ENCODE measurements around the gene HDLBP.
A peak's percentile ranks its signal among the peaks of the same experiment; 100 is the strongest.
"Not testable (repeated sequence)": the region's sequence is repeated elsewhere in the genome, so short reads cannot be mapped to it uniquely, and the experiment has no call there.

HDLBP gene

GRCh38 chr2:241286348-241287090 is 29.0 kb downstream of the HDLBP start:
- Mint-ChIP-seq H3K9me3 (no peaks in the 10 kb centered on the region), H3K27ac (peak overlapping the region; percentile 42), H3K27me3 (no peaks in the 10 kb centered on the region), H3K4me1 (peaks cover 18 to 41% of the 10 kb centered on the region in 2 donors), H3K36me3 (peaks cover 23 to 39% of the 10 kb centered on the region in 2 donors), H3K4me3 (no peak overlapping the region)
- DNase-seq (no peak), ATAC-seq (replicated peaks) (no peak)

GRCh38 chr2:241285596-241285995 is 29.9 kb downstream of the HDLBP start:
- no peak overlapping the region for H3K27ac Mint-ChIP-seq
- peaks cover 23 to 39% of the 10 kb centered on the region in 2 donors for H3K36me3 Mint-ChIP-seq
- no peaks in the 10 kb centered on the region for H3K27me3 Mint-ChIP-seq
- no peaks in the 10 kb centered on the region for H3K9me3 Mint-ChIP-seq
- H3K4me1 Mint-ChIP-seq, result peaks cover 17 to 42% of the 10 kb centered on the region in 2 donors
- ATAC-seq (replicated peaks) (no peak), DNase-seq (no peak)
- no peak overlapping the region for H3K4me3 Mint-ChIP-seq

- Mint-ChIP-seq H3K9me3 (no peaks in the 10 kb centered on the region), H3K27ac (peak overlapping the region; percentile 42), H3K4me3 (no peak overlapping the region), H3K36me3 (peaks cover 11 to 35% of the 10 kb centered on the region in 2 donors), H3K4me1 (peaks cover 13 to 29% of the 10 kb centered on the region in 2 donors), H3K27me3 (no peaks in the 10 kb centered on the region)
- DNase-seq (no peak), ATAC-seq (replicated peaks) (no peak)
These were observed 32.9 kb downstream of the HDLBP start for GRCh38 chr2:241282555-241282954.

- no peak overlapping the region for H3K4me3 Mint-ChIP-seq
- H3K27ac Mint-ChIP-seq, result no peak overlapping the region
- no peak for ATAC-seq (replicated peaks)
- DNase-seq, result no peak
- peaks cover 12 to 33% of the 10 kb centered on the region in 2 donors for H3K4me1 Mint-ChIP-seq
- H3K9me3 Mint-ChIP-seq, result peaks cover 6 to 8% of the 10 kb centered on the region in 2 donors
- H3K36me3 Mint-ChIP-seq, result peaks cover 17 to 40% of the 10 kb centered on the region in 2 donors
- no peaks in the 10 kb centered on the region for H3K27me3 Mint-ChIP-seq
These were observed 35.2 kb downstream of the HDLBP start for GRCh38 chr2:241280291-241280690.

GRCh38 chr2:241279828-241280227 is 35.6 kb downstream of the HDLBP start:
- Mint-ChIP-seq H3K4me3 (no peak overlapping the region), H3K4me1 (peaks cover 12 to 35% of the 10 kb centered on the region in 2 donors), H3K36me3 (peaks cover 21 to 44% of the 10 kb centered on the region in 2 donors), H3K9me3 (peaks cover 10 to 11% of the 10 kb centered on the region in 2 donors), H3K27me3 (no peaks in the 10 kb centered on the region), H3K27ac (no peak overlapping the region)
- no peak for ATAC-seq (replicated peaks)
- DNase-seq, result no peak

- peaks cover 12 to 39% of the 10 kb centered on the region in 2 donors for H3K4me1 Mint-ChIP-seq
- no peaks in the 10 kb centered on the region for H3K27me3 Mint-ChIP-seq
- no peak overlapping the region for H3K27ac Mint-ChIP-seq
- ATAC-seq (replicated peaks) (no peak), DNase-seq (no peak)
- H3K36me3 Mint-ChIP-seq, result peaks cover 22 to 46% of the 10 kb centered on the region in 2 donors
- no peak overlapping the region for H3K4me3 Mint-ChIP-seq
- peaks cover 11% of the 10 kb centered on the region in 2 donors for H3K9me3 Mint-ChIP-seq
These were observed 36.1 kb downstream of the HDLBP start for GRCh38 chr2:241279413-241279812.

- peaks cover 22 to 44% of the 10 kb centered on the region in 2 donors for H3K4me1 Mint-ChIP-seq
- not testable (repeated sequence) for H3K27ac Mint-ChIP-seq; H3K27me3 Mint-ChIP-seq; DNase-seq; H3K4me3 Mint-ChIP-seq; ATAC-seq (replicated peaks)
- peaks cover 11% of the 10 kb centered on the region in 2 donors for H3K9me3 Mint-ChIP-seq
- peaks cover 22 to 51% of the 10 kb centered on the region in 2 donors for H3K36me3 Mint-ChIP-seq
These were observed 37.2 kb downstream of the HDLBP start for GRCh38 chr2:241278306-241278705.

- Mint-ChIP-seq H3K36me3 (peaks cover 24 to 49% of the 10 kb centered on the region in 2 donors), H3K9me3 (peaks cover 11% of the 10 kb centered on the region in 2 donors), H3K4me3 (no peak overlapping the region), H3K27ac (no peak overlapping the region), H3K4me1 (peaks cover 31 to 54% of the 10 kb centered on the region in 2 donors), H3K27me3 (no peaks in the 10 kb centered on the region)
- ATAC-seq (replicated peaks) (no peak), DNase-seq (no peak)
These were observed 39.6 kb downstream of the HDLBP start for GRCh38 chr2:241275910-241276309.

GRCh38 chr2:241275504-241275903 is 40.0 kb downstream of the HDLBP start:
- Mint-ChIP-seq H3K9me3 (peaks cover 11% of the 10 kb centered on the region in 2 donors), H3K36me3 (peaks cover 24 to 53% of the 10 kb centered on the region in 2 donors), H3K4me1 (peaks cover 35 to 56% of the 10 kb centered on the region in 2 donors), H3K4me3 (no peak overlapping the region), H3K27ac (no peak overlapping the region), H3K27me3 (no peaks in the 10 kb centered on the region)
- ATAC-seq (replicated peaks) (no peak), DNase-seq (no peak)

GRCh38 chr2:241274127-241274526 is 41.3 kb downstream of the HDLBP start:
- Mint-ChIP-seq H3K4me3 (no peak overlapping the region), H3K27ac (no peak overlapping the region), H3K9me3 (peaks cover 11% of the 10 kb centered on the region in 2 donors), H3K4me1 (peaks cover 36 to 58% of the 10 kb centered on the region in 2 donors), H3K36me3 (peaks cover 22 to 51% of the 10 kb centered on the region in 2 donors), H3K27me3 (no peaks in the 10 kb centered on the region)
- no peak for ATAC-seq (replicated peaks)
- DNase-seq, result no peak

GRCh38 chr2:241273210-241274020 is 42.1 kb downstream of the HDLBP start:
- Mint-ChIP-seq H3K4me3 (peak overlapping the region; percentile 75 to 93), H3K27ac (peak overlapping the region; percentile 45), H3K36me3 (peaks cover 26 to 57% of the 10 kb centered on the region in 2 donors), H3K4me1 (peaks cover 40 to 63% of the 10 kb centered on the region in 2 donors), H3K9me3 (peaks cover 11% of the 10 kb centered on the region in 2 donors), H3K27me3 (no peaks in the 10 kb centered on the region)
- ATAC-seq (replicated peaks), result no peak
- no peak for DNase-seq

GRCh38 chr2:241272303-241273209 is 42.9 kb downstream of the HDLBP start:
- Mint-ChIP-seq H3K27ac (peak overlapping the region; percentile 77), H3K4me1 (peaks cover 45 to 70% of the 10 kb centered on the region in 2 donors), H3K9me3 (peaks cover 11% of the 10 kb centered on the region in 2 donors), H3K36me3 (peaks cover 31 to 62% of the 10 kb centered on the region in 2 donors), H3K27me3 (no peaks in the 10 kb centered on the region), H3K4me3 (peak overlapping the region; percentile 75 to 93)
- ATAC-seq (replicated peaks), result peak; percentile 79 to 81
- peak; percentile 41 for DNase-seq

- Mint-ChIP-seq H3K4me1 (peaks cover 45 to 68% of the 10 kb centered on the region in 2 donors), H3K4me3 (peak overlapping the region; percentile 93 to 94), H3K9me3 (peaks cover 11% of the 10 kb centered on the region in 2 donors), H3K27me3 (no peaks in the 10 kb centered on the region), H3K27ac (peak overlapping the region; percentile 97), H3K36me3 (peaks cover 32 to 63% of the 10 kb centered on the region in 2 donors)
- DNase-seq (peak; percentile 54), ATAC-seq (replicated peaks) (peak; percentile 82 to 83)
These were observed 43.7 kb downstream of the HDLBP start for GRCh38 chr2:241271706-241272302.
